ENCODE measurements around the gene CCDC188. TPM values are rescaled to one million over a fixed set of nuclear protein-coding genes. Genes with fewer than 3 reads are reported as not detected.
A peak's percentile ranks its signal among the peaks of the same experiment; 100 is the strongest.

CCDC188 gene
- total RNA-seq, 1 donor from 2014 or later = 4.3 TPM

GRCh38 chr22:20137113-20137512, 13.7 kb downstream of the CCDC188 start:
- no peak for DNase-seq (ENCODE audit: extremely low spot score, unreplicated experiment)
- Mint-ChIP-seq H3K27me3 (no peaks in the 10 kb centered on the region), H3K4me3 (no peak overlapping the region), H3K4me1 (ENCODE audit: unreplicated experiment) (peaks cover 9% of the 10 kb centered on the region), H3K9me3 (no peaks in the 10 kb centered on the region), H3K27ac (no peak overlapping the region), H3K36me3 (no peaks in the 10 kb centered on the region)
- TF ChIP-seq CTCF (conservative IDR thresholded peaks at IDR 0.05) = no peak

- no peak overlapping the region for H3K27ac Mint-ChIP-seq
- H3K27me3 Mint-ChIP-seq = no peaks in the 10 kb centered on the region
- peaks cover 9% of the 10 kb centered on the region for H3K4me1 Mint-ChIP-seq (ENCODE audit: unreplicated experiment)
- H3K4me3 Mint-ChIP-seq = no peak overlapping the region
- H3K36me3 Mint-ChIP-seq = no peaks in the 10 kb centered on the region
- TF ChIP-seq CTCF (conservative IDR thresholded peaks at IDR 0.05) = no peak
- H3K9me3 Mint-ChIP-seq = no peaks in the 10 kb centered on the region
- DNase-seq (ENCODE audit: extremely low spot score, unreplicated experiment) = no peak
Measured at GRCh38 chr22:20136603-20136873, 14.3 kb downstream of the CCDC188 start.

- H3K4me3 Mint-ChIP-seq = no peak overlapping the region
- DNase-seq (ENCODE audit: extremely low spot score, unreplicated experiment) = no peak
- no peak for TF ChIP-seq CTCF (conservative IDR thresholded peaks at IDR 0.05)
- H3K36me3 Mint-ChIP-seq = no peaks in the 10 kb centered on the region
- H3K27ac Mint-ChIP-seq = no peak overlapping the region
- H3K9me3 Mint-ChIP-seq = no peaks in the 10 kb centered on the region
- no peaks in the 10 kb centered on the region for H3K27me3 Mint-ChIP-seq
- H3K4me1 Mint-ChIP-seq (ENCODE audit: unreplicated experiment) = peaks cover 9% of the 10 kb centered on the region
Measured at GRCh38 chr22:20135806-20136602, 14.9 kb downstream of the CCDC188 start.

GRCh38 chr22:20135265-20135664, 15.6 kb downstream of the CCDC188 start:
- H3K27me3 Mint-ChIP-seq = no peaks in the 10 kb centered on the region
- no peak for TF ChIP-seq CTCF (conservative IDR thresholded peaks at IDR 0.05)
- H3K9me3 Mint-ChIP-seq = no peaks in the 10 kb centered on the region
- no peak overlapping the region for H3K27ac Mint-ChIP-seq
- peaks cover 9% of the 10 kb centered on the region for H3K4me1 Mint-ChIP-seq (ENCODE audit: unreplicated experiment)
- H3K36me3 Mint-ChIP-seq = no peaks in the 10 kb centered on the region
- DNase-seq (ENCODE audit: extremely low spot score, unreplicated experiment) = no peak
- H3K4me3 Mint-ChIP-seq = no peak overlapping the region

DNA sequence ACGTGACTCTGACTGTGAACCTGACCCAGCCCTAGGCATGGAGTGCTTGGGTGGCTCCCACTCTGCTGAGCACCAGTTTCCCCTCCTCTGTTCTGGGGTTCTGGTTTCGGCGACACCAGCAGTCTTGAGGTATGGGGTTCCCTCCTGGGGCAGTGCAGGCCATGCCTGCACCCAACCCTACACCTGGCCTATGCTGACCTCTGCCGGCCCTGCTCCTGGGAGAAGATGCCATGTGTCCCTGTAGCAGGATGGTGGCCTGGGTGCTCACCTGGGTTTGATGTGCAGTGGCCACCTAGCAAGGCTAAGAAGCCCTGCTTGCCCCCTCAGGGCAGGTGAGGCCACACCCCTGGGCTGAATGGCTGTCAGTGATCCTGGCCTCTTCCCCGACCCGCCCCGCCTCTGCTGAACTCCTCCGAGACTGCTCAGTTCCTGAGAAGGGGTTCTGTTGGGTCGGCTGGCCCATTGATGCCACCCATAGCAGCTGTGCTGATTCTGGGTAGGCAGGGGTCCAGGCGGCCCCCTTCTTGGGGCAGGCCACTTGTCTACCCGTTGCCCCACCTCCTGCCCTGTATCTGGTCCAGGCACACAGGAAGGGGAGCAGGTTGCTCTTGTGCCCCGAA, 16.8 kb downstream of the CCDC188 start:
- H3K36me3 Mint-ChIP-seq = no peaks in the 10 kb centered on the region
- no peak for DNase-seq (ENCODE audit: extremely low spot score, unreplicated experiment)
- H3K4me1 Mint-ChIP-seq (ENCODE audit: unreplicated experiment) = peaks cover 9% of the 10 kb centered on the region
- peak overlapping the region; percentile 81 for H3K4me3 Mint-ChIP-seq
- H3K9me3 Mint-ChIP-seq = no peaks in the 10 kb centered on the region
- TF ChIP-seq CTCF (conservative IDR thresholded peaks at IDR 0.05) = no peak
- no peaks in the 10 kb centered on the region for H3K27me3 Mint-ChIP-seq
- no peak overlapping the region for H3K27ac Mint-ChIP-seq

Data from type B pancreatic cell (in vitro differentiated cells).